GM18526 (cell line): ENCODE results near the gene PDE6B.

Experiments used
- POLR2A ChIP-seq: IDR thresholded peaks from 3 replicates; pipeline ENCODE4 v1.6.1; 2011; ENCODE audit not compliant: insufficient read length; ENCODE audit errors: extremely low read depth

PDE6B gene

GRCh38 chr4:590313-590841 is 35.0 kb upstream of the PDE6B start:
- TF ChIP-seq POLR2A, result no peak

- no peak for TF ChIP-seq POLR2A
These were observed 32.4 kb upstream of the PDE6B start for GRCh38 chr4:592825-593520.

DNA sequence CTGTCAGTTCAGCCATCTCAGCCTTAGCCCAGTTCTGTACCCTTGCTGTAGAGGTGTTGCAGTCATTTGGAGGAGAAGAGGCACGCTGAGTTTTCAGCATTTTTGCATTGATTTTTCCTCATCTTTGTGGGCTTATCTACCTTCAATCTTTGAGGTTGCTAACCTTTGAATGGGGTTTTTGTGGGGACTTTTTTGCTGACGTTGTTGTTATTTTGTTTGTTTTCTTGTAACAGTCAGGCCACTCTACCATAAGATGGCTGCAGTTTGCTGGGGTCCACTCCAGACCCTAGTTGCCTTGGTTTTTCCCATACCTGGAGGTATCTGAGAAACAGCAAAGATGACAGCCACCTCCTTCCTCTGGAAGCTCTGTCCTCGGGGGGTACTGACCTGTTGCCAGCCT is 26.4 kb upstream of the PDE6B start:
- no peak for TF ChIP-seq POLR2A

DNA sequence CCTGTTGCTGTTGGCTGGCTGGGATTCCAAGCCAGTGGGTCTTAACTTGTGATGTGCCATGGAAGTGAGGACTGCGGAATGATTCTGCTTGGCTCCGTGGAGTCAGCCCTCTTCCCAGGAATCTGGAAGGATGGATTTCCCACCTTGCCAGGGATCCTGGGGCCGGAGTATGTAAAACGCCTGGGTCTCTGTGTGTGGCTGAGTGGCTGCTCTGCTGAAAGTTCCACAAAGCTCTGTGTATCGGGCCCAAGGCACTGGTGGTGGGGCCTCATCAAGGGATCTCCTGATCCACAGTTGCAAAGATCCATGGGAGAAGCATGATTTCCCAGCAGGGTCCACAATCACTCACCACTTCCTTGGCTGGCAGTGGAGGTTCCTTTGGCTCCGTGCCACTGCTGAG is 25.2 kb upstream of the PDE6B start:
- TF ChIP-seq POLR2A, result no peak

DNA sequence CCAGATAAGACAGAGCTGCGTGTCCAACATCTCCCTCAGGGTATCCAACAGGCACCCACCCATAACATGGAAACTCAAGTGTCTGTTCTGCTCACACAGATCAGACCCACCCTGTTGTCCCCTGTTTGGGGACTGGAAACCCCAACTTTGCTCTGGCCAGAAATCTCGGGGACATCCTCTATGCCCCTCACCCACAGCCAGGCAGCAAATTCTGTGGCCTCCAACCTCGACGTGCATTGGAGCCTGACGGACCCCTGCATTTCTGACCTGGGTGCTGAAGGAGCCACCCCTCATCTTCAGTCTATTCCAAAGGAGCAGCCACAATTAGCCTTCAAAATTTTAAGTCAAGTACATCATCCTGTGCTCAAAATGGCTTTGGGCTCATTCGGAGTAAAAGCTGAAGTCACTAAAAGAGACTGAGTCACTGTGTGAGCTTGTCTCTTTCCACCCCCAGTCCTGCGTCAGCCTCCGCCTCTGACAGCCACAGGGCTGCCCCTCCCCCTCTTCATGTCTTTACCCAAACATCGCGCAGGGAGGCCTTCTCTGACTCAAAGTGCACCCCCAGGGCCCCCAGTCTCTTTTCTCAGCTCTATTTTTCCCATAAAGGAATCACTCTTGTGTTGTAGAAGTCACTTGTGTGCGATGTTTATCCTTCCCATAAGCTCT is 24.4 kb upstream of the PDE6B start:
- TF ChIP-seq POLR2A, result no peak

- no peak for TF ChIP-seq POLR2A
These were observed 23.5 kb upstream of the PDE6B start for GRCh38 chr4:601612-602558.

DNA sequence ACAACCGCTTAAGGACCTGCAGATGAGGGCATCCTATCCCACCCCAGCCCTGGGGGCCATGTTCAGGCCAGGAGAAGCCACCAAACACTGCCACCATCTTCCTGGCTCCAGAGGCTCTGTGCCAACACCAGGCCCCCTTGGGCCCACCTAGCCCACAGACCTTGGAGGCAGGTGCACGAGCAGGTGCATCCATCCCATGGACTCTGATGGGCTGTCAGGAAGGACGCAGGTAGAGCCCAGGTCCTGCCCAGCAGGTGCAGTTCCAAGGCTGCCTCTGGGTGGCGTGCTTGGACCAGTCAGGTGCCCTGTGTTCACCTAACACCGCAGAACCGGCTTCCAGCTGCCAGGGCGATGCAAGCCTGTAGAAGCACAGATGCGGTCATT is 22.8 kb upstream of the PDE6B start:
- TF ChIP-seq POLR2A, result no peak

GRCh38 chr4:604131-604530 is 21.2 kb upstream of the PDE6B start:
- TF ChIP-seq POLR2A, result no peak

- no peak for TF ChIP-seq POLR2A
These were observed 19.5 kb upstream of the PDE6B start for GRCh38 chr4:605702-606425.

DNA sequence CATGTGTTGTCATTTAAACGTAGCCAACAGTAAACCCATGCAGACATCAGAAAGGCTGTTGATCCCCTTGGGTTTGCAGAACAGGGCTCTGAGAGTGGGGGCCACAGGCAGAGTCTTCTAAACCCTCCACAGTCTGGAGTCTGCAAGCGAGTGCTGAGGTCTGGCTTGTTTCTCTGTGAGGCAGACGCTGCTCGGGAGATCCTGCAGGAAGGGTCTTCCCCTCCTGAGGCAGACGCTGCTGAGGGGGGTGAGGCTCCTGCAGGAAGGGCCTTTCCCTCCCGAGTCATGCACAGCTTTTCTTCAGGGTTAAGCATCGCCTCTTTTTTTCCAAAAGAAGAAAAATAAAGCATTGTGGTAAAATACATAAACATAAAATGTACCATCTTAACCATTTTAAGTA is 17.1 kb upstream of the PDE6B start:
- TF ChIP-seq POLR2A, result no peak

DNA sequence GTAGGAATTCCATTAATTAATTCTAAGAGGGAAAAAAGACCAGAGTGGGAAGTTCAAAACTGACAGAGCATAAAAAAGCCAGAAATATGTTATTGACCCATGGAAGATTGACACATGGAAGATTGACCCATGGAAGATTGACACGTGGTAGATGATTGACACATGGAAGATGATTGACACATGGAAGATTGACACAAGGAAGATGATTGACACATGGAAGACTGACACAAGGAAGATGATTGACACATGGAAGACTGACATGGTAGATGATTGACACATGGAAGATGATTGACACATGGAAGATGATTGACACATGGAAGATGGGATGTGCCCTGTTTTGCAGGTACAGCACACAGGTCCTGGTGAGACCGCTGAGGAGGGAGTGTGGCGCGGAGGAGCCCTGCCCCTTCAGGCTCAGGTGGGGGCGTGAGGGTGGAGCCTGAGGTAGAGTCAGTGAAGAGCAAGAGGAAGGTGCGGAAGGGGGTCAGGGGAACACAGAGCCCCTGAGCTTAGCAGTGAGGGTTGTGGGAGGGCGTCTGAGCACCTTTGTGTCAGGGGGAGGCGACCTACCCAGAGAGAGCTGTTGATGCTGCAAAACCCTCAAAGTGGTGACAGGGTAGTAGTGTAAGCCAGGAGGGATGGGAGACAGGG is 15.8 kb upstream of the PDE6B start:
- no peak for TF ChIP-seq POLR2A

DNA sequence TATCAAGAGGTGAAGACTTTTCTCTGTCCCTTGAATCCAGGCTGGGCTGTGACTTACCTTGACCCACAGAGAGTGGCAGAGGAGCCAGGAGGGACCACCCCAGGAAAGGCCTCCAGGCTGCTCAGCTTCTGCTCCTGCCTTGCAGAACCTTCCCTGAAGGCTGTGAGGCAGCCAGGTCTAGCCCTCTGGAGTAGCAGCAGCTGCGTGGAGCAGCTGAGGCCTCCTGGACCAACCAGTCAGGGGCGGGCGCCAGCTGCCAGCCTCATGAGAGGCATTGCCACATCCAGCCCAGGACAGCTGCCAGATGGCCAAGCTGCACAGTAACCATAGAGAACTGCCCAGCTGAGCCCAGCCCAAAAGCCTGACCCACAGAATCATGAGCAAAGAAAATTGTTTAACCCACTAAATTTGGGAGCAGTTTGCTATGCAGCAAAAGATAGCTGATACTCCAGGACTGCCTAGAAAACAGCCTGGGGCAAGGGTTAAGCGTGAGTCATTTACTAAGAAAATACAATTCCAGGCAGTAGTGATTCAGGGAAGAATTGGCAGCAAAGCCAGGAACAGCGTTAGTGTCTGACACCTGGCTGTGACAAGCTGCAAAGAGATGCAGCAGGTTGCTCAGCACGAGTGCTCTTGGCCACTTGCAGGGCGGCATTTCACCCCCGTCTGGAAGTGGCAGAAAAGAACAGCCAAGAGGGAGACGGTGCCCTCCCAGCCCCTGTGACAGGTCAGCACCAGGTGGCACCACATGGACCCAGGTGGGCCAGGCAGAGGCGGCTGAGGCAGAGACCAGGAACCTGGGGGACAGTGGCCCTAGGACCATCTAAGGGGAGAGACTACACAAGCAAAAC is 14.7 kb upstream of the PDE6B start:
- no peak for TF ChIP-seq POLR2A

GRCh38 chr4:612052-612748 is 13.2 kb upstream of the PDE6B start:
- TF ChIP-seq POLR2A, result no peak
